Glutamatergic neuron (in vitro differentiated cells): ENCODE data around the gene CFP. TPM values are rescaled to one million over a fixed set of nuclear protein-coding genes. Genes with fewer than 3 reads are reported as not detected.
A peak's percentile ranks its signal among the peaks of the same experiment; 100 is the strongest.

Experiments
- DNase-seq: peaks from one replicate; pipeline ENCODE4 v3.0.0; 2022
- H3K27ac Mint-ChIP-seq: one replicate; pipeline ENCODE4 v1.8.0; 2020; ENCODE audit warnings: mild to moderate bottlenecking, mixed read lengths, inconsistent platforms; ENCODE audit not compliant: unreplicated experiment
- H3K27me3 Mint-ChIP-seq: one replicate; pipeline ENCODE4 v1.8.0; 2020; ENCODE audit warnings: mild to moderate bottlenecking, moderate library complexity, mixed read lengths, inconsistent platforms; ENCODE audit not compliant: unreplicated experiment
- H3K36me3 Mint-ChIP-seq: one replicate; pipeline ENCODE4 v1.8.0; 2020; ENCODE audit warnings: mild to moderate bottlenecking, mixed read lengths, inconsistent platforms; ENCODE audit not compliant: unreplicated experiment
- H3K4me1 Mint-ChIP-seq: one replicate; pipeline ENCODE4 v1.8.0; 2020; ENCODE audit warnings: mild to moderate bottlenecking, low read depth, mixed read lengths, inconsistent platforms; ENCODE audit not compliant: unreplicated experiment
- H3K4me3 Mint-ChIP-seq: one replicate; pipeline ENCODE4 v1.8.0; 2020; ENCODE audit warnings: mild to moderate bottlenecking, mixed read lengths, inconsistent platforms; ENCODE audit not compliant: unreplicated experiment
- H3K9me3 Mint-ChIP-seq: one replicate; pipeline ENCODE4 v1.8.0; 2020; ENCODE audit warnings: mild to moderate bottlenecking, moderate library complexity, mixed read lengths, inconsistent platforms; ENCODE audit not compliant: unreplicated experiment
- CTCF ChIP-seq: fragments of 200-600 bp; sonication (generic); IDR thresholded peaks from one replicate; pipeline ENCODE4 v1.5.0; 2021; ENCODE audit not compliant: partially characterized antibody, unreplicated experiment
- total RNA-seq: library from RNA; stranded (reverse); fragmentation: NEBNext Ultra II Directional; extraction: Animal tissue kit (Norgen Biotek cat#: 25700); gene quantifications from one replicate; pipeline ENCODE4 v1.2.1, GENCODE V29; 2021; ENCODE audit not compliant: unreplicated experiment

CFP gene
- total RNA-seq, 1 donor from 2014 or later = 0.49 TPM

DNA sequence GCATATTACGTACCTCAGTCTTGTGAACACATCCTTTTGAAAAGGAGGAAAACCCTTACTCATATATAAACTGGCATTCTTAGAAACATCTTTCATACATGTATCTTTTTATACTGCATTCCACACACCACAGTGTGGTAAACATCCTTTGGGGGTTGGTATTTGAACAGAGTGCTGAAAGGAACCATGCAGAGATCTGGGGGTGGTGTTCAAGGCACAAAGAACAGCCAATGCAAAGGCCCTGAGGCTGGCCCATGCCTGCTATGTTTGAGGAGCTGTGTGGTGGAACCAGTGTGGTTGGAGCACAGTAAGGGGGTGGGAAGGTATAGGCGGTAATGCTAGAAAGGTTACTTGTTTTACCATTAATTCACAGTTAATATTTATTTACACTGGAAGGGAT is 18.6 kb upstream of the CFP start:
- H3K36me3 Mint-ChIP-seq = no peaks in the 10 kb centered on the region
- H3K27me3 Mint-ChIP-seq = peaks cover 1% of the 10 kb centered on the region
- DNase-seq = no peak
- peaks cover 14% of the 10 kb centered on the region for H3K4me1 Mint-ChIP-seq
- peaks cover 1% of the 10 kb centered on the region for H3K9me3 Mint-ChIP-seq
- peak overlapping the region; percentile 28 for H3K27ac Mint-ChIP-seq
- no peak overlapping the region for H3K4me3 Mint-ChIP-seq
- no peak for TF ChIP-seq CTCF

- no peak overlapping the region for H3K4me3 Mint-ChIP-seq
- DNase-seq = no peak
- H3K27me3 Mint-ChIP-seq = peaks cover 1% of the 10 kb centered on the region
- no peaks in the 10 kb centered on the region for H3K36me3 Mint-ChIP-seq
- no peak for TF ChIP-seq CTCF
- H3K9me3 Mint-ChIP-seq = no peaks in the 10 kb centered on the region
- H3K27ac Mint-ChIP-seq = no peak overlapping the region
- H3K4me1 Mint-ChIP-seq = peaks cover 14% of the 10 kb centered on the region
Measured at GRCh38 chrX:47646636-47647035, 16.9 kb upstream of the CFP start.

- no peak for DNase-seq
Measured at GRCh38 chrX:47645530-47645929, 15.8 kb upstream of the CFP start.

DNA sequence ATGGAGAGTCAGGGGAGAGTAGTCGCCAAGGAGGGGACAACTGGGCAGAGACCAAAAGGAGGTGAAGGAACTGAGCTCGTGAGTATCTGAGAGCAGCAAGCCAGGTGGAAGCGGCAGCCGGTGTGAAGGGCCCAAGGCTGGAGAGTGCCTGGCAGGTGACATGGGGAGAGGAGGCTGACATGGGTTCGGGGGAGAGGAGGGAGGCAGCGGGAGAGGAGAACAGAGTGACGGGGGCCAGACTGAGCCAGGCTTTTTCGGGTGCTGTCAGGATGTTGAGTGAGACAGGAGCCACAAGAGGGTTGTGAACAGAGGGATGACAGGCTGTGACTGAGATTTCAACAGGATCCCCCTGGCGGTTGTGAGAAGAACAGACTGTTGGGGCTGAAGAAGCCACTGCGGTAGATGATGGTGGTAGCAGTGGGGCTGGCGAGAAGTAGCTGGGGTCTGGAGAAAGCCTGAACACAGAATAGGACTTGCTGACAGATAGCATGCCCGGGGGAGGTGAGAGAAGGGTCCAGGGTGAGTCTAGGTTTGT is 14.9 kb upstream of the CFP start:
- H3K27ac Mint-ChIP-seq = peak overlapping the region; percentile 52

More at GRCh38 chrX:47645530-47645929, 15.8 kb upstream of the CFP start:
- H3K4me3 Mint-ChIP-seq = no peak overlapping the region
- peaks cover 1% of the 10 kb centered on the region for H3K27me3 Mint-ChIP-seq
- H3K4me1 Mint-ChIP-seq = peaks cover 11% of the 10 kb centered on the region
- H3K9me3 Mint-ChIP-seq = no peaks in the 10 kb centered on the region
- no peak for TF ChIP-seq CTCF
- H3K36me3 Mint-ChIP-seq = peaks cover 3% of the 10 kb centered on the region
- no peak overlapping the region for H3K27ac Mint-ChIP-seq

More for the DNA sequence above, 14.9 kb upstream of the CFP start:
- Mint-ChIP-seq H3K27me3 (peaks cover 1% of the 10 kb centered on the region), H3K9me3 (peaks cover 2% of the 10 kb centered on the region), H3K36me3 (peaks cover 12% of the 10 kb centered on the region), H3K4me1 (peaks cover 11% of the 10 kb centered on the region), H3K4me3 (peak overlapping the region; percentile 8)
- DNase-seq = no peak
- peak; percentile 64 for TF ChIP-seq CTCF
